Femur (tissue), 1 donor: ENCODE data around the gene EGLN1.
"Not testable (repeated sequence)": the region's sequence is repeated elsewhere in the genome, so short reads cannot be mapped to it uniquely, and the experiment has no call there.

Experiments used
- DNase-seq: peaks from one replicate; pipeline ENCODE4 v3.0.0-alpha.2; 2017

Gene EGLN1

DNA sequence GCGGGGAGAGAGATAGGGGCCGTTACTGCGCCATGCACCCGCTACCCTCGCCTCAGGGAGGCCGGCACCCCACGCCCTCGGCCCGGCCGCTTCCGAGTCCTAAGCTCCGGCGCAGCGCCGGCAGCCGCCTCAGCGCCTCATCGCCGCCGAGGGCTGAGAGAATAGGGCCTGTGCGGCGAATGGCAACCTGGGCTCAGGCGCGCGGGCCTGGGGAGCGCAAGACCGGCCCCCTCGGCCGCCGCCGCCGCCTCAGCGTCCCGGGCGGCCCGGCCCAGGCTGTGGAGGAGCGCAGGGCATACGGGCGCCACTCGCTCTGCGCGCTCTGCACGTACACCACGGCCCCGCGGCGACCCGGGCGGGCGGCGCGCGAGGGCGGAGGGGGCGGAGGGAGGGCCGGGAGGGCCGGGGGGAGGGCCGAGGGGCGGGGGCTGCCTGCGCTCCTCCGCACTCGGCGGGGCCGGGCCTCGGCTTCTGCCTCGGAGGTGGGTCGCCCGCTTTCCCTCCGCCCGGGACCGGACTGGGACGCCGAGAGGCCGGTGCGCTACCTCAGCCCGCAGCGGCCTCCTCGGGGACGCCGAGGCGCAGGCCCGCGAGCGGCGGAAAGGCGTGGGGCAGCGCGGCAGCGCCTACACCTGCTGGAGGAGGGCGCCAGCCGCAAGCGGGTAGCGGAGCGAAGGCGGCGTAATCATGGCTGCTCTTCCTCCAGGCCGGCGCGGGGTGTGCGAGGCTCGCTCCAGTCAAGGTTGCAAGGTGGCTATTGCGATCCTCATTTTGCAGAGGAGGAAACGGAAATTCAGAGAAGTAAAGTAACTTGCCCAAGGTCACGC lies at the start of gene EGLN1:
Gene EGLN1 (minus strand): TSS at position 317 of the 827 bp plus-strand sequence. CDS start 399 bp downstream, outside the sequence.
- DNase-seq: peak; percentile 91

DNA sequence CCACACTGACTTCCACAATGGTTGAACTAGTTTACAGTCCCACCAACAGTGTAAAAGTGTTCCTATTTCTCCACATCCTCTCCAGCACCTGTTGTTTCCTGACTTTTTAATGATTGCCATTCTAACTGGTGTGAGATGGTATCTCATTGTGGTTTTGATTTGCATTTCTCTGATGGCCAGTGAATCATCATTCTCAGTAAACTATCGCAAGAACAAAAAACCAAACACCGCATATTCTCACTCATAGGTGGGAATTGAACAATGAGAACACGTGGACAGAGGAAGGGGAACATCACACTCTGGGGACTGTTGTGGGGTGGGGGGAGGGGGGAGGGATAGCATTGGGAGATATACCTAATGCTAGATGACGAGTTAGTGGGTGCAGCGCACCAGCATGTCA lies 49.4 kb upstream of the EGLN1 start:
- not testable (repeated sequence) for DNase-seq

DNA sequence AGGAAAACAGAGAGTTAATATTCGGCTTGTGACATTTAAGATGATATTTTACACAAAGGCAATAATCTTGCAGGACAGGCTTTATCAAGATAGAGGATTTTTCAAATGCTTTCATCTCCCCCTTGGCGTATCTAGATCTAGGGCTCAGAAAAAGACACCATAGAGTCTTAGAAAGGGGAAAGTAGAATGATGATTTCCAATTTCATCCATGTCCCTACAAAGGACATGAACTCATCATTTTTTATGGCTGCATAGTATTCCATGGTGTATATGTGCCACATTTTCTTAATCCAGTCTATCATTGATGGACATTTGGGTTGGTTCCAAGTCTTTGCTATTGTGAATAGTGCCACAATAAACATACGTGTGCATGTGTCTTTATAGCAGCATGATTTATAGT lies 48.9 kb upstream of the EGLN1 start:
- DNase-seq: not testable (repeated sequence)

DNA sequence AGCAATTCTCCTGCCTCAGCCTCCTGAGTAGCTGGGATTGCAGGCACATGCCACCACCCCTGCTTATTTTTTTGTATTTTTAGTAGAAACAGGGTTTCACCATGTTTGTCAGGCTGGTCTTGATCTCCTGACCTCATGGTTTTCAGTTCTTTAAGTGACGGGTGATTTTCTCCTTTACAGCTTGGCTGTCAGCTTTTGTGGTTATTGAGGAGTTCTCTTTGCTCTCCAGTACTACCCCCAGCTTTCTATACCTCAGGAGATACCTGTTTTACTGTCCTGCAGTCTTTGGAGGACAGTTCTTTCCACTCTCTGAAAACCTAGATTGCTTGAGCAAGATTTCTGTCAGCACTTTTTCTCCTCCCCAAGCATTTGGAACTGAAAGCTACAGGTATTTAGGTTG lies 45.9 kb upstream of the EGLN1 start:
- DNase-seq: no peak

DNA sequence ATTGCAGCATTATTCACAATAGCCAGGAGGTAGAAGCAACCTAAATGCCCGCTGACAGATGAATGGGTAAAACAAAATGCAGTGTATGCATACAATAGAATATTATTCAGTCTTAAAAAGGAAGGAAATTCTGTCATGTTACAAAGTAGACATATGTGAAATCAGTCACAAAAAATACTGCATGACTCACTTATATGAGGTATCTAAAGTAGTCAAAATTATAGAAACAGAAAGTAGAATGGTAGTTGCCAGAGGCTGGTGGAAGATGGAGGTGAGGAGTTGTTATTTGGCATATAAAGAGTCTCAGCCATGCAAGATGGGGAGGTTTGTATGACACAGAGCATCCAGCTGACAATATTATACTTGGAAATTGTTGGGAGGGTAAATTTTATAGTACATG lies 43.0 kb upstream of the EGLN1 start:
- no peak for DNase-seq

DNA sequence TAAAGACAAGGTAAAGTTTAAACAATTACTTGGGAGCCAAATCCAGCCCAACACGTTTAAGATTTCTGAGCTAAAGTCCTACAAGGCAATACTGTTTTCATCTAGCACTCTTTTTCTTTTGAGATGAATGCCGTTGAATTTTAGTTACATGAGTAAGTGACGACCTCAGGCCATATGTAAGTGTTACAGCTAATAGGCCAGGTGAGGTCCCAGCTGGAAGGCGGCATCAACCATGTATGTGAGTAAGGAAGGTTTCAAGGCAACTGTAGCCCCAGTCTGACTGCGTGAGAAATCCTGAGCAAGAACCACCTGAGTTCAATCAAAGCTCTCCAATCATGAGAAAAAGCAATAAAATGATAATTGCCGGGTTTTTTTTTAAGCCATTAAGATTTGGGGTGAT lies 41.5 kb upstream of the EGLN1 start:
- DNase-seq: no peak

DNA sequence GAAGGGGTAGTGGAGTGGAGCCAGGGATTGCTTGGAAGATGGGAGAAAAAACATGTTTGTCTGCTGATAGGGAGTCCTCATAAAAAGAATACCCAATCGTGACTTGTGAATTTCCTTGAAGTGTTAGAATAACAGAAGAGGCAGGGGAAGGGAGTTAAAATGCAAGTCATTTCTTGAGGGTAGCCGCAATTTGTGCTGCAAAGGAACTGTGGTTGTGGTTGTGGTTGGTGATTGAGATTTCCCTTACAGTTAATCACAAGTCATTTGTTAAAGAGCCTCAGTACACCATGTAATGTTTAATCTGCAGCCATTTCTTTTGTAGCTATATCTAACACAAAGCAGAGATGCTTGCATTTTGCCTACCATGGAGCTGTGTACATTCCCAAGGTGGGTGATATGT lies 38.5 kb upstream of the EGLN1 start:
- DNase-seq: no peak

DNA sequence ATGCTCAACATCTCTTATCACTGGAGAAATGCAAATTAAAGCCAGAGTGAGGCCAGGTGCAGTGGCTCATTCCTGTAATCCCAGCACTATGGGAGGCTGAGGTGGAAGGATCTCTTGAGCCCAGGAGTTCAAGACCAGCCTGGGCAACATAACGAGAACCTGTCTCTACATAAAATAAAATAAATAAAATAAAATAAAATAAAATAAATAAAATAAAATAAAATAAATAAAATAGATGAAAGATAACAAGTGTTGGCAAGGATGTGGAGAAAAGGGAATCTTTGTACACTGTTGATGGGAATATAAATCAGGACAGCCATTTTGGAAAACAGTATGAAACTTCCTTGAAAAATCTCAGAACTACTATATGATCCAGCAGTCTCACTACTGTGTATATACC lies 37.4 kb upstream of the EGLN1 start:
- not testable (repeated sequence) for DNase-seq

DNA sequence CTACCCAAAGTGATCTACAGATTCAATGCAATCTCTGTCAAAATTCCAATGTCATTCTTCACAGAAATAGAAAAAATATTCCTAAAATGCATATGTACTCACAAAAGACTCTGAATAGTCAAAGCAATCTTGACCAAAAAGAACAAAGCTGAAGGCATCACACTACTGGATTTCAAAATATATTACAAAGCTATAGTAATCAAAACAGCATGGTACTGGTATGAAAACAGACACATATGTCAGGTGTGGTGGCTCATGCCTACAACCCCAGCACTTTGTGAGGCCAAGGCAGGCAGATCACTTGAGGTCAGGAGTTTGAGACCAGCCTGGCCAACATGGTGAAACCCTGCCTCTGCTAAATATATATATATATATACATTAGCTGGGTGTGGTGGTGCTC lies 35.9 kb upstream of the EGLN1 start:
- DNase-seq: not testable (repeated sequence)

DNA sequence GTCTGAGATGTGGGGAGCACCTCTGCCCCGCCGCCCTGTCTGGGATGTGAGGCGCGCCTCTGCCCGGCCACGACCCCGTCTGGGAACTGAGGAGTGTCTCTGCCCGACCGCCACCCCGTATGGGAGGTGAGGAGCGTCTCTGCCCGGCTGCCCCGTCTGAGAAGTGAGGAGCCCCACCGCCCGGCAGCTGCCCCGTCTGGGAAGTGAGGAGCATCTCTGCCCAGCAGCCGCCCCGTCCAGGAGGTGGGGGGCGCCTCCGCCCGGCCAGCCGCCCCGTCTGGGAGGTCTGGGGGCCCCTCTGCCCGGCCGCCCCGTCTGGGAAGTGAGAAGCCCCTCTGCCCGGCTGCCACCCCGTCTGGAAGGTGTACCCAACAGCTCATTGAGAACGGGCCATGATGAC lies 32.0 kb upstream of the EGLN1 start:
- not testable (repeated sequence) for DNase-seq

DNA sequence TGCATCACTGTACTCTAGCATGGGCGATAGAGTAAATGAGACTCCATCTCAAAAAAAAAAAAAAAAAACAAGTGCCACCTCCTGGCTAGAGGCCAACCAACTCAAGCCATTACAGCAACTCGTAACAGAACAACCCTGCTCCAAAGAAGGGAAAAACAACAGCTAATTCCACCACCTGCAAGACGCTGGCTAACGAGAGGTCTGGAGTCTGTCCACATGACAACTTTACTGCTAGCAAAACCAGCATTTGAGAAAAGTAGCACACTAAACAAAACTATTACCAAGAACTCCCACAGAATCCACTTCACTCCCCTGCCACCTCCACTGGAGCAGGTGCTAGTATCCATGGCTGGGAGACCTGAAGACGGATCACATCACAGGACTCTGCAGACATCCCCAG lies 24.1 kb upstream of the EGLN1 start:
- no peak for DNase-seq

DNA sequence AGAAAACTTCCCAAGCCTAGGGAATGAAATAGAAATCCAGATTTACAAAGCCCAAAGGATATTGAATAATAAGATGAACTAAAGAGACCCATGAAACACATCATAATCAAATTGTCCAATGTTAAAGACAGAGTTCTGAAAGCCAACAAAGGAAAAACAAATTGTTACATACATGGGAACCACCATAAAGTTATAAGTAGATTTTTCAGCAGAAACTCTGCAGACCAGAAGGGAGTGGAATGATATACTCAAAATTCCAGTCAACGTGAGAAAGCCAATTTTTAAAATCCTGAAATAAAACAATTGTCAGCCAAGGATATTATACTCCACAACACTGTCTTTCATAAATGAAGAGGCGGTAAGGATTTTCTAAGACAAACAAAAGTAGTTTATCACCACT lies 22.0 kb upstream of the EGLN1 start:
- DNase-seq: no peak

DNA sequence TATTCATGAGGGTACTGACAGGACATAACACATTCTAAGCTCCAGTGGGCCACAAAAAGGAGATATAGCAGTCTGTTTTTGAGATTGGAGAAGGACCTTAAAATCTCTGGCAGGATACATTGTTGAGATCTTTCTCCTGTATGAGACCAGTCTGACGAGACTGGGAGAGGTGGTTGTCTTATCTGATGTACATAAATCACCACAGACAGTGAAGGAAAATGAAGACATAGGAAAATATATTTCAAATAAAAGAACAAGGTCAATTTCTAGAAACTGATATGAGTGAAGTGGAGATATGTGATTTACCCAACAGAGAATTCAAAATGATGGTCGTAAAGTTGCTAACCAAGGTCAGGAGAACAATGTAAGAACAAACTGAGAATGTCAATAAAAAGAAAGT lies 21.3 kb upstream of the EGLN1 start:
- no peak for DNase-seq

DNA sequence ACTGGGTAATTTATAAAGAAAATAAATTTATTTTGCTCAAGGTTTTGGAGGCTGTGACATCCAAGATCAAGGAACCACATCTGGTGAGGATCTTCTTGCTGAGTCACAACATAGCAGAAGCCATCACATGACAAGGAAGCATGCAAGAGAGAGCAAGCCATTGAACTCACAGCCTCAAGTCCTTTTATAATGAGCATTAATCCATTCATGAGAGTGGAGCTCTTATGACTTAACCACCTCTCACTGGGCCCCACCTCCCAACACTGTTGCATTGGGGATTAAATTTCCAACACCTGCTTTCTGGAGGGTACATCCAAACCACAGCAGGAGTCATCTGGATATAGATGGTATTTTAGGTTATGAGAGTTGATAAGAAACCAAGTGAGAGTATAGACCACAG lies 20.6 kb upstream of the EGLN1 start:
- DNase-seq: no peak

DNA sequence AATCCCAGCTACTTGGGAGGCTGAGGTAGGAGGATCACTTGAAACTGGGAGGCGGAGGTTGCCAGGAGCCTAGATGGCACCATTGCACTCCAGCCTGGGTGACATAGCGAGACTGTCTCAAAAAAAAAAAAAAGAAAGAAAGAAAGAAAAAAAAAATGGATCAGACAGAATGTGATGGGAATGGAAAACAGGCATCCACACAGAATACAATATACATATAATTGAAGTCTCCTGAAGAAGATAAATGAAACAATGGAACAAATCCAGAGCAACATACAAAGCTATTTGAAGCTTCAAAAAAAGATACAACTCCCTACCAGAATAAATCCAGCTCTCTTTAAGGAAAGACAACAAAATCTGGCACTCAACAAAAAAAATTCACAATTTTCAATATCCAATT lies 10.9 kb upstream of the EGLN1 start:
- no peak for DNase-seq

DNA sequence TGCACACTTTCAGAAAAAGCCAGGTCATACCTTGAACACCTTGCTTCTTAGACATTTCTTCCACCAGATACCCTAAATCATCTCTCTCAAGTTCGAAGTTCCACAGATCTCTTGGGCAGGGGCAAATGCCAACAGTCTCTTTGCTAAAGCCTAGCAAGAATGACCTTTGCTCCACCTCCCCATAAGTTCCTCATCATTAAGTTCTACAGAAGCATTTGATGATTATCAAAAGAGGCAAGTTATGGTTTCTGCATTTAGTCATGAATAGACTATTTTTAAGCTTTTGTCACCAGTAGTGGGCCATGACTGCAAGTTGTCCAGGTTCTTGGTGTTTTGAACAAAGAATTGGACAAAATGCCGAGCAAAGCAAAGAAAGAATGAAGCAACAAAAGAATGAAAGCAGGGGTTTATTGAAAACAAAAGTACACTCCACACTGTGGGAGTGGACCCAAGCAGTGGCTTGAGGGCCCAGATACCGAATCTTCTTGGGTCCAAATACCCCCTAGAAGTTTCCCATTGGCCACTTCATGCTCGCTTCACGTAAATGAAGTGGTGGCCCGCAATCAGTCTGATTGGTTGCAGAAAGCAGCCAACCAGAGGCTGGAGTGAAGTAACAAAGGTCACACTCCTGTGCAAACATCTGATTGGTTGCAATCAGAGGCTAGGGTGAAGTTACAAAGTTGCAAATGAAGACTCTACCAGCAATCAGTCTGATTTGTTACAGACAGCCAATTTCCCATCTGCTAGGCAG lies 9.8 kb upstream of the EGLN1 start:
- no peak for DNase-seq

DNA sequence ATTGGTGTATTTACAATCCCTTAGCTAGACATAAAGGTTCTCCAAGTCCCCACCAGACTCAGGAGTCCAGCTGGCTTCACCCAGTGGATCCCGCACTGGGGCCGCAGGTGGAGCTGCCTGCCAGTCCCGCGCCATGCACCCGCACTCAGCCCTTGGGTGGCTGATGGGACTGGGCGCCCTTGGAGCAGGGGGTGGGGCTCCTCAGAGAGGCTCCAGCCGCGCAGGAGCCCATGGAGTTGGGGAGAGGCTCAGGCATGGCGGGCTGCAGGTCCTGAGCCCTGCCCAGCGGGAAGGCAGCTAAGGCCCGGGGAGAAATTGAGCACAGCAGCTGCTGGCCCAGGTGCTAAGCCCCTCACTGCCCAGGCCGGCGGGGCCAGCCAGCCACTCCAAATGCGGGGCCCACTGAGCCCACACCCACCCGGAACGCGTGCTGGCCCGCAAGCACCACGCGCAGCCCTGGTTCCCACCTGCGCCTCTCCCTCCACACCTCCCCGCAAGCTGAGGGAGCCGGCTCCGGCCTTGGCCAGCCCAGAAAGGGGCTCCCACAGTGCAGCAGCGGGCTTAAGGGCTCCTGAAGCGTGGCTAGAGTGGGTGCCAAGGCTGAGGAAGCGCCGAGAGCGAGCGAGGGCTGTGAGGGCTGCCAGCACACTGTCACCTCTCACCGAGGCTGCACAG lies 8.7 kb upstream of the EGLN1 start:
- DNase-seq: not testable (repeated sequence)

DNA sequence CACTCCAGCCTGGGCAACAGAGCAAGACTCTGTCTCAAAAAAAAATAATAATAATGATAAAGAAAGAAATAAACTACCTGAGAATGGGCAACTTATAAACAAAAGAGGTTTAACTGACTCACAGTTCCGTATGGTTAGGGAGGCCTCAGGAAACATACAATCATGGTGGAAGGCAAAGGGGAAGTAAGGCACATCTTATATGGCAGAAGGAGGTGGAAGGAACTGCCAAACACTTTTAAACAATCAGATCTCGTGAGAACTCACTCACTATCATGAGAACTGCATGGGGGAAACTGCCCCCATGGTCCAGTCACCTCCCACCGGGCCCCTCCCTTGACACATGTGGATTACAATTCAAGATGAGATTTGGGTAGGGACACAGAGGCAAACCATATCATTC lies 6.3 kb upstream of the EGLN1 start:
- DNase-seq: no peak

DNA sequence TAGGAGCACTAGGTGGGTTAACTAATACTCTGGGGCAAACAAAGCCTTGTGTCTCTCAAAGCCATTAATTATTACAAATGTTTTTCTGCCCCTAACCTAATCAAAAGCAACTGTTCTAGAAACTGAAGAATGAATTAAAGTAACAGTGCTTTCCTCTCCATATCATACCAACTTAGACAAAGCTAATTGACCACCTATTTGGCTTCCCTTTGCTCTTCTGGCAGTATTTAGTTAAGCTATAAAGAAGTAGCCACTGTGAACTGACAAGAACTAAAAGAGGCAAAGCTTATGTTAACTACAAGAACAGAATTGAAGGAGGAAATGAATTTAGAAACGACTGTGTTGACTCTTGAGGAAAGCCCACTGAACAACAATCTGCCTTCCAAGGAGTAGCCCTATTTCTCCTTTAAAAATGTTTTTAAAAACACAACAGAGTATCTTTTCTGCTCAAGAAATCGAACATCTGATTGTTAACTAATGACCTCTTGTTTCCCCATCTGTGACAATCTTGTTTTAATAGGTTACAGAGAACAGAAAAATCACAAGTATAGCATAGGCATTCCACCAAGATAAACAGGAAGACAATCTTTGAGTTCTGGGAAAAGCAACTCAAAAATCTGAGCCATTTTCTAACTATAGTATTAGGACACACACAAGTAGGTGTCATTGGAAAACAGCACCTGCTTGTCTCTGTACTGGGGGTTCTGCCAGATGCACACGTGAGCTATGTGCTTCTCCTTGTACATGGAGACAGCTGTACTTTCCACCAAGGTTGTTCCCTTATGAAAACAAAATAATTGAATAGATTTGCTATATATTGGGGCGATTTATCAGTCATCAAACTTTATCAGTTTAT lies 3.1 kb upstream of the EGLN1 start:
- no peak for DNase-seq

DNA sequence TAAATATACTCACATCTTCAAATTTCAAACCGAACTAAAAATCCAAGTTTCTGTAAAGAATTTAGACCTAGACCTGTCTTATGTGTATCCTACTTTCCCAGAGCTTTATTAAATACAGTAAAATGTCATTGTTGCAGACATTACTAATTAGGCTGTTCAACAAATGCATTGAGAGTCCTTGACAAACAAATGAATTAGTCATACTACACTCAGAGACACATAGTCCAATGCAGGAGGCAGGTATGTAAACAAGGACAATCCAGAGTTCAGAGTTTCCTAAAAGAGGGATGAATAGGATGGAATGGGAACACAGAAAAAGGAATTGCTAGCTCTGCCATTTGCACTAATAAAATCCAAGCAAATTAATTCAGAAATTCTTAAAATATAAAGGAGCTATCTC lies 1.6 kb upstream of the EGLN1 start:
- DNase-seq: no peak

DNA sequence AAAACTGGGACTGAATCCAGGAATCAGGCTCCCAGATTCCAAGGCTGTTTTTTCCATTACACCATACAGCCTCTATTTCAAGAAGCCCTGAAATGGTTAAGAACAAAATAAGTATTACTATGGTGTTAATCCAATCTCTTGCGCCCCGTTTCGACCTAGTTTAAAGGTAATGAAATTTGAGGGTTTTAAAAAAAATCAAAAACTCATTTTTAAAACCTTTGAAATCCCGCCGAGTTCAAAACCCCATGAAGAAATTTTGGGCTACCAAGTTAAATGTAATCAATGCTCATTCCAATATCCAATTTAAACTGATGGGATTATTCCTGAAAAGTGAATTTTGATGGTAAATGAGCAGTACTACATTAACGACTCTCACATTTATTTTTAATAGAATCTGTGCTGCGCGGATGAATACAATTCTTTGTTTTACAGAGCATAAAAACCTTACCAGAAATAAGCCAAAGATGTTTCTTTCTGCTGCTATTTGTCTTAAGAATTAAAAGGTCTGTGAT lies 767 bp upstream of the EGLN1 start:
- no peak for DNase-seq

DNA sequence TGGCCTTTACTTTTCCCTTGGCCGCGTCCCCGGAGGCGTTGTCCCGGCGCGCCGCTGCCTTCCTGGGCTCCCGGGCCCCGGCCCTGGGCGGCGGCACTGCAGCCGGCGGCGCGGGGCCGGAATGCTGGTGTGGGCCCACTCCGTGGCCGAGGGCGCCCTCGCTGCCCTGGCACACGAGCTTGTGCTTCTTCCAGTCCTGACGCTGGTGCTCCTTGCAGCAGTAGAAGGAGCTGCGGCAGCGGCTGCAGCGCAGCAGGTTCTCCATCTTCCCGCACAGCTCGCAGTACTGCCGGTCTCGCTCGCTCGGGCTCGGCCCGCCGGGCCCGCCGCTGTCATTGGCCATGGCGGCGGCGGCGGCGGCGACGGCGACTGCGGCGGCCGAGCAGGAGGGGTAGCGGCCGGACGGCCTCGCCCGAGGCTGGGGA lies 529 bp downstream of the EGLN1 start:
- peak; percentile 56 for DNase-seq
